Left renal pelvis (tissue), 4 donors: ENCODE results near the gene HACD3. TPM values are rescaled to one million over a fixed set of nuclear protein-coding genes. Genes with fewer than 3 reads are reported as not detected.
"Not testable (repeated sequence)": the region's sequence is repeated elsewhere in the genome, so short reads cannot be mapped to it uniquely, and the experiment has no call there.

ENCODE experiments used
- DNase-seq, 4 donors: peaks; one replicate each; pipeline ENCODE4 v3.0.0-alpha.2; 2013; ENCODE audit warnings: low read depth in 4 of 4, low spot score in 3 of 4
- polyA plus RNA-seq, 4 donors: library from polyadenylated mRNA; unstranded; fragments of 120-200 nt; gene quantifications; one replicate each; pipeline ENCODE4 v1.2.1, GENCODE V29; 2013; ENCODE audit not compliant: insufficient read length in 4 of 4

The HACD3 gene
- polyA plus RNA-seq, 4 donors = 109 to 193 (median 175) TPM

GRCh38 chr15:65595960-65596359, 65.7 kb downstream of the HACD3 start:
- no peak for DNase-seq

DNA sequence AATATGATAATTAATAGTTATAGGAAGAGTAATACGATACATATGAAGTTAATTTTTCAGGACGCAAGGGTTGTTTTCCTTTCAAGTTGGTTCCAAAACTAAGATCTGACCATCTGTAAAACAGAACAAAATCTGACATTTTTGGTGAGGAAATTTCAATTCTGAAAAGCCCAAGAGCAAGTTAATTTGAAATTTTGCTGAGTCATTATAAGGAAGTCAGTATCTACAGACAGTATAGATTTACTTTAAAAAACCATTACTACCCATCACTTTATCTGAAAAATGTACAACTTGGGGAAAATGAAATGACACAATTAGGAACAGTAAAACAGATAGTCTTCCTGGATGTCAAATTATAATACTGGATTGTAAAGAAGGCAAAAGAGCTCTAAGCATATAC, 68.2 kb downstream of the HACD3 start:
- DNase-seq = no peak

DNA sequence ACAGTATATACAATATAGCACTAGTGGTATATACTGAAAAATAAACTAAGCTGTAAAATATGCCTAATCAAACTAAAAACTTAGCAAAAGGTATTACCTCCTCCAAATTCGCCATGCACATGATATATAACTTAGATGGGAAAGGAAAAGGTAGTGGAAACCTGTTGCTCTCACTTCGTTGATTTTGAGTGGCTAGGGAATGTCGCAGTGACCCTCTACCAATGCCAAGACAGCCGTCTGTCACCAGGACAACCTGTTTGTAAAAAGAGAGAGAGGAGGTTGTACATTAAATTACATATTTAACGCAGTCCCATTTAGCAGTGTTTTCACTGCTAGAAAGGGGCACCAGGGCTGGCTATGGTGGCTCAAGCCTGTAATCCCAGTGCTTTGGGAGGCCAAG, 69.4 kb downstream of the HACD3 start:
- no peak for DNase-seq

GRCh38 chr15:65603134-65603533, 72.9 kb downstream of the HACD3 start:
- no peak for DNase-seq

GRCh38 chr15:65603559-65603958, 73.3 kb downstream of the HACD3 start:
- DNase-seq = no peak

- peak; percentile 89 to 93 (median 92) for DNase-seq
These were observed 80.8 kb downstream of the HACD3 start, which contains the start of gene INTS14 for GRCh38 chr15:65610871-65611718. Gene INTS14 (minus strand): TSS chr15:65611131. CDS start chr15:65607380, 3,751 bp downstream.

GRCh38 chr15:65611888-65612615, 81.8 kb downstream of the HACD3 start:
- no peak for DNase-seq

- DNase-seq = no peak
These were observed 82.3 kb downstream of the HACD3 start for GRCh38 chr15:65612616-65612946.

DNA sequence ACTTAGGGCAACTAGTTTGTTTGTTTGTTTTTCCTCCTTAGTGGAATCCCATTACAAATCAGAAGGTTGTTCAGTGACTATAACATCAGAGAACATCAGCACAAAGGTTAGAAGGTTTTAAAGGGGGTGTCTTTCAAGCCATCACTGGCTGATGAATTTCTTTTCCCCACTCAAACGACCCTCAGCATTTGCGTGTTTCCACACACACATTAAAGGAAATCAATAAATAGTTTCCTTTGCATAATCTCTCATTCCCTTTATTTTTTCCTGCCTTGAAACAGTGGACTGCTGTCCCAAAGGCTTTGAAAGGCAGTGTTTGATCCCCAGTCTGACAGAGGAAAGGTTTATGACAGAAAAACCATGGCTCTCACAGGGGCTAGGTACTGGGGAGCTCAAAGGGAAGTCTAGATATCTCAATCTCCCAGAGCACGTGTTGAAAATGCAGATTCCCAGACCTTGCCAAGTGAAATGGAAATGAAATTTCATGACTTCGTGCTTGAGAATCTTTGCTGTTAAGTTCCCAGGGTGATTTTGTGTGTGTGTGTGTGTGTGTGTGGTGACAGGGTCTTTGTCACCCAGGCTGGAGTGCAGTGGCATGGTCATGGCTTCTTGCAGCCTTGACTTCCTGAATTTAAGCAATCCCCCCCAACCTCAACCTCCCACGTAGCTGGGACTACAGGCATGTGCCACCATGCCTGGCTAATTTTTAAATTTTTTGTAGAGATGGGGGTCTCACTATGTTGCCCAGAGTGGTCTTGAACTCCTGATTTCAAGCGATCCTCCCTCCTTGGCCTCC, 82.9 kb downstream of the HACD3 start:
- no peak for DNase-seq

DNA sequence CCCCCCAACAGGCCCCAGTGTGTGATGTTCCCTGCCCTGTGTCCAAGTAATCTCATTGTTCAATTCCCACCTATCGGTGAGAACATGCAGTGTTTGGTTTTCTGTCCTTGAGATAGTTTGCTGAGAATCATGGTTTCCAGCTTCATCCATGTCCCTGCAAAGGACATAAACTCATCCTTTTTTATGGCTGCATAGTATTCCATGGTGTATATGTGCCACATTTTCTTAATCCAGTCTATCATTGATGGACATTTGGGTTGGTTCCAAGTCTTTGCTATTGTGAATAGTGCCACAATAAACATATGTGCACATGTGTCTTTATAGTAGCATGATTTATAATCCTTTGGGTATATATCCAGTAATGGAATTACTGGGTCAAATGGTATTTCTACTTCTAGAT, 85.6 kb downstream of the HACD3 start:
- not testable (repeated sequence) for DNase-seq

DNA sequence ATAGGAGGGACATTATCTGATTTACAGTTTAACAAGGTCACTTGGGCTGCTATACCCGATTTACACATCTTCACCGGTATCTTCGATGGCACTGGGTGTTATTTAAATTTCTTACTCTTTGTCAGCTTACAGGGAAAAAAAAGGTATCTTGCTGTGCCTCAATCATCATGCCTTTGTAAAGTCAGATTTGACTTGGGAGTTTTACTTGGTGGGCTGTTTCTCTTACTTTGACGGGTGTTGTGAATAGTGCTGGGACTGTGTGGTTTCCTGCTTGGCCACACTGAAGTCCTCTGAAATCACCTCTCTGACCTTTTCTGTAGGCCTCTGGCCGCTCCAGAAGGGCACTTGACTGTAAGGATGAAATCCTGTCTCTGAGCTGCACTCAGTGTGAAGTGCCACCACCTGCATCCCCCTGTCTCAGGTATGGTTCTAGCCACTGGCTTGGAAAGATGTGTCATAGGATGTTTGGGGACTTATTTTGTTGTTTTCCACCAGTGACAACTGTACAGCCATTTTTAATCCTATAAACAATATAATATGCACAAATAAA, 88.4 kb downstream of the HACD3 start:
- DNase-seq = no peak

GRCh38 chr15:65619626-65620290, 89.5 kb downstream of the HACD3 start:
- DNase-seq = no peak

DNA sequence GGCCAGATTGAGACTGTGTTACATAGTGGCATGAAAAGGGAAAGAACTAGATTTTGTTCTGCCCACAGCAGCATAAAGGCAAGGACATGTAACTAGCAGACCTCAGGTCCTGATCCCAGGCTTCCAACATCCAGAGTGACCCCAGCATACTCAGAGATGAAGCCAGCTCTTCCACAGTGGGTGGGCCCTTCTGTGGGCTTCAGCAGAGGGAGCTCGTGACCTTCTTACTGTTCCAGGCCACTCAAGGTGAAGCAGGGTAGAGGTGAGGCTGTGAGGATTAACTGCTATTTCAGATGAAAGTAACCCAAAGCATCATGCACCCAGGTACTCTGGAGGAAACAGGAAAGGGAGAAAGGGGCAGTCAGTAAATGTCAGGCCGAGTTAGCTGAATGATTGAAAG, 90.6 kb downstream of the HACD3 start:
- no peak for DNase-seq

DNA sequence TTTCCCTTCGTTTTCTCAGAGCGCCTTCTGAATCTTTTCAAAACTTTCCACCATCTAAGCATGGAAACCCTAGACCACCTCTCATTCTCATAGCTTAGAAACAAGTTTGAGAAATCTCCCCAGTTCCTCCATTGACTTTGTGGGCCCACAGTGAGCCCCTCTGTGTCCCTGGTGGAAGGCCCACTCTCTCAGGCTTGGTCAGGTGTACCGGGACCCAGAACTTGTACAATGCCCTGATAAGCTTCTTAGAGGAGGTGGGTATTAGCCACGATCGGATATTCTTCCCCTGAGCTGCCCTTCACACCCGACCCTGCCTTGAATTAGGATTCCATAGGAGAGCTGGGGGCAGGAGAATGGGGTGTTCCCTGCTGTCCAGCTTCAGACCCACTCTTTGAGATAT, 91.4 kb downstream of the HACD3 start, which contains the start of gene SLC24A1:
Gene SLC24A1 (plus strand): TSS at position 301 of the 400 bp plus-strand sequence. CDS start 2,143 bp downstream, outside the sequence.
- no peak for DNase-seq

- DNase-seq = no peak
These were observed 92.8 kb downstream of the HACD3 start for GRCh38 chr15:65623103-65623502.

- DNase-seq = no peak
These were observed 96.6 kb downstream of the HACD3 start for GRCh38 chr15:65626856-65627255.
